Hematopoietic multipotent progenitor cell treated with erythropoietin and hydrocortisone succinate and interleukin-3 and kit ligand, for 6 days (in vitro differentiated cells): Measurements from ENCODE around the gene ADAM23.

Source experiments
- DNase-seq: peaks from one replicate; pipeline ENCODE4 v3.0.0-alpha.2; 2015

ADAM23 gene

GRCh38 chr2:206511283-206511682, 68.0 kb downstream of the ADAM23 start:
- DNase-seq = no peak

DNA sequence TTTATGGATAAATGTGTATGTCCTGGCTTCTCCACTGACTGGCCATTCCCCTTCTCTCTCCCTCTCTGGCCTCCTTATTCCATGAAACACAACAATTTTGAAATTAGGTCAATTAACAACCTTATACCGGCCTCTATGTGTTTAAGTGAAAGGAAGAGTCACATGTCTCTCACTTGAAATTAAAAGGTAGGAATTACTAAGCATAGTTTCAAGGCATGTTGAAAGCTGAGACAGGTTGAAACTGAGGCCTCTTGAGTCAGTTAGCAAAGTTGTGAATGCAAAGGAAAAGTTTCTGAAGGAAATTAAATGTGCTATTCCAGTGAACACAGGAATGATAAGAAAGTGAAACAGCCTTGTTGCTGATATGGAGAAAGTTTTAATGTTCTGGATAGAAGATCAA, 69.7 kb downstream of the ADAM23 start:
- DNase-seq = no peak

GRCh38 chr2:206515580-206515979, 72.2 kb downstream of the ADAM23 start:
- DNase-seq = no peak

GRCh38 chr2:206518997-206519396, 75.7 kb downstream of the ADAM23 start:
- no peak for DNase-seq

DNA sequence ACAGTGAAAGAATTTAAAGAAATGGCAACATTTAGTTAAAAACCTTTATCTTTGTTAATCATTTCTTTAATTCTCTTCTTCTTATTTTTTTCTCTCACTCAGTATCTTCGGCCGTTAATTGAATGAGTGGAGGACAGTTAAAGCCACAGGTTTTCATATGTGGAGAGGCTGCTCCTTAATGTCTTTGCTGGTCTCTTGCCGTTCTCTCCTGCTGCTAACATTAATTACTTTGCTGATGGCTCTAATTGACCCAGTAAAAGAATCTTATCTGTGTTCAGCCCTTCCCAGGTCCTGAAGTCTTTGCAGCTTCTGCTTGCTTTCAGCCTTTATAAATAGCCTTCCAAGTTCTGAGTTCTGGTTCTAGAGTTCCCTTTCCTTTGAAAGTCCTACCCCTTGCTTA, 77.1 kb downstream of the ADAM23 start:
- DNase-seq = no peak

DNA sequence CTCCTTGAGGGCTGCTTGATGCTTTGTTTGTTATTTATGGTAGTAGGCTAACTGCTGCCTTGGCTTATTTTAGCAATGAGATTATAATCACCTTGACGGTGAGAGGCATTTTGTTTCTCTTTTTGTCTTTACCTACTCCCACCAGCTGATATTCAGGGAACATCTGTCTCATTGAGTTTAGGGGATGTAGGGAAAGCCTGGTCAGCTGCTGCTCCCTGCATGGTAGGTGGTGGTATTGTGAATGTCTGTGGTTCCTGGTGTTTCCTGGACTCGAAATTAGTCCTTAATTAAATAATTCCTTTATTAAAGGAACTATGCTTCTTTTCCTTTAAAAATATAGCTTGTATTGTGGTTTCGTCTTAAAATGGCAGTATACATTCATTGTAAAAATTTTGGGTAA, 77.8 kb downstream of the ADAM23 start:
- no peak for DNase-seq

DNA sequence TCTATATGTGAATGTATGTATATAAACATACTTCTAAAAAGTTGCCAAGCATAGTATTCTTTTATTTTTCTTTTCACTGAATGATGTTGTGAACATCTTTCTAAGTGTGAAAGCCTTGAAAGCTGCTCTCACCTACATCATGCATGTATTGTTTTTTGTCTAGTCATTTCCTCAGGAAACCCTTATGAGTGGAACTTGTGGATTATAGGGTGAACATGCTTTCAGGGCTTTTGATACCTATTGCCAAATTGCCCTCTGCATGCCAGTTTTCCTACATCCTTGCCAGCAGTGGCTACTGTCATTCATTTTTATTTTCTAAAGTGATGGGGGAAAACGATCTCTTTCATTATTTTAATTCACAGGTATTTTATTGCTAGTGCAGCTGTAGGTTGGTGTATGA, 78.3 kb downstream of the ADAM23 start:
- peak; percentile 5 for DNase-seq

- DNase-seq = no peak
Measured at GRCh38 chr2:206526416-206526815, 83.1 kb downstream of the ADAM23 start.

GRCh38 chr2:206527153-206527552, 83.8 kb downstream of the ADAM23 start:
- DNase-seq = no peak

- no peak for DNase-seq
Measured at GRCh38 chr2:206530727-206531126, 87.4 kb downstream of the ADAM23 start.

DNA sequence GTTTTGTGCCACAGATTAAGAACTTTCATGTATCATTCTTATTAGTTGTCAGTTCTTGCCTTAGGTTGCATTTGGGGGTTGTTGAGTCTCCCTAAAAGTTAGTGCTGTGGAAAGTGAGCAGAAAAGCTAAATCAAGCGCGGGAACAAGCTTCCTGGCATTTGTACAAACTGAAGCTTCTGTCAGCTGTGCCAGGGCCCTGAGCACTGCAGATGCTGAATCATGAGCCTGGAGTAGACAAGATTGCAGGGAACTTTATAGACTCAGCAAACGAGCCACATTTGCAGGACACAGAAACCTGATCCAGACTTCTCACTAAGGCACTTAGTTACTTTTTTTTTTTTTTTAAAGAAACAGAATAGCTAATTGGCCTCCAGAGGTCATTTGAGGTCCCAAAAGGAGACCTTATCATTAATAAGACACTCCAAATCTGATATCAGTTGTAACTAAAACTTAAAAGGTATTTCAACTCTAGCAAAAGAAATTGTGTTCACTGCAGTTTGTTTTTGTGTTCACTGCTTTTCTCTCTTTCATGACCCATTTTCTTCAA, 88.7 kb downstream of the ADAM23 start:
- no peak for DNase-seq

- no peak for DNase-seq
Measured at GRCh38 chr2:206533977-206534376, 90.6 kb downstream of the ADAM23 start.

DNA sequence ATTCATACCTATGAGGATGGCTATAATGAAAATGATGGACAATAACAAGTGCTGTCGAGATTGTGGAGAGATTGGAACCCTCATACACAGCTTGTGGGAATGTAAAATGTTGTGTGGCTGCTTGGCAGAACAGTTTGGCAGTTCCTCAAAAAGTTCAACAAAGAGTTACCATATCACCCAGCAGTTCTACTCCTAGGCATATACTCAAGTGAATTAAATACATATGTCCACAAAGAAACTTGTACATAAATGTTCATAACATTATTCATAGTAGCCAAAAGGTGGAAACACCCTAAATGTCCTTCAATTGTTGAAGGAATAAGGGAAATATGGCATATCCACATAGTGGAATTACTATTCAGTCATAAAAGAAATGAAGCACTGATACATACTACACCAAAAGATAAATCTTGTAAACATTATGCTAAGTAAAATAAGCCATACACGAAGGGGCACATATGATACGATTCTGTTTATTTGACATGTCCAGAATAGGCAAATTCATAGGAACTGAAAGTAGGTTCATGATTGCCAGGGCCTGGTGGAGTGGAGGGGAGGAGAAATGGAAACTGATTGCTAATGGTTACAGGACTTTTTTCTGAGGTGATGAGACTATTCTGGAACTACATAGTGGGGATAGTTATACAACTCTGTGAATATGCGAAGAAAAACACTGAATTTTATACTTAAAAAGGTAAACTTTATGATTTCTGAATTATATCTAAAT, 92.1 kb downstream of the ADAM23 start:
- no peak for DNase-seq

DNA sequence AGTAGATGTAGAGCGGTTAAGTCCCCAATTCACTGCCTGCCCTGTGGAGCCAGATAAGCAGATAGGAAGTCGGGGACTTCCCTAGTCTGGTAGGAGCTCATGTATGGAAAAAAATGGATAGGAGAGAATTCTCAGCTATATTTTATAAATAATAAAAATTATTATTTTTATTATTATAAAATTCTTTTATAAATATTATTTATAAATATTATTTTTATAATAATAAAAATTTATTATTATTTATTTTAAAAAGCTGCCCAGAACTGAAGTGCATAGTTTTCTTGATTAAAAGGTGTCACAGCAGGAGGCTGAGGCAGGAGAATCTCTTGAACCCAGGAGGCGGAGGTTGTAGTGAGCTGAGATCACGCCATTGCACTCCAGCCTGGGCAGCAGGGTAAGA, 97.4 kb downstream of the ADAM23 start:
- no peak for DNase-seq

DNA sequence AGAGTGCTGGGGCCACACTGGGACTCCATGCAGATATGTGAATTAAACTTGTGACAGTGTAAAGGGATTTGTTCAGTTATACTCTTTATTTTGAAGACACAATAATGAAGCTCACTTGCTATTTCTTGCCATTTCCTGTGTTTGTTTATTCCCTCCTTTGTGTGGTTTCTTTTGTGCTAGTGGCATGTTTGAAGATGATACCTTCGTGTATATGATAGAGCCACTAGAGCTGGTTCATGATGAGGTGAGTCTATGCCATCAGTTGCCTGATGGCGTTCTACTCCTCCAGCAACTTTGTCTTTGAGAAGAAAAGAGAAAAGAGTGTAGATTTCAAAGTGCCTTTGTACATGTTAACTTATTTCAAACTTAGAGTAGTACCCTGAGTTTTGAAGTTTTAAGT, 99.7 kb downstream of the ADAM23 start:
- no peak for DNase-seq

DNA sequence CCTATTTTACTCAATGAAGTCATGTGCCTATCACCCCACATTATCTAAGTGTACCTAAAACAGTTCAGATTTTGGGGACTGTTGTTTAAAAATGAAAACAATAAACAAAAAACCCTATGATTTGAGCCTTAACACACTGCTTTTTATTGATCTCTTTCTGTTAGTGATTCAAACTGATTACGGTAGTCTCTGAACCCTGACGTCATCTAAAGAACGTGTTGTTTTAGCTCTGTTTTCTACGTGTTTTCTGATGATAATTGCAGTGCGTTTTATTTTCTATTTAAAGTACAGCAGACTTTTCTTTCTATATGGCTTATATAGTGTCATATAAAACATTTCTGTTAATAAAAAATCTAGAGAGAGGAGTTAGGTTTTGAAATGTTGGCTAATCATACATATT, 105.1 kb downstream of the ADAM23 start:
- DNase-seq = no peak

- no peak for DNase-seq
Measured at GRCh38 chr2:206555721-206556120, 112.4 kb downstream of the ADAM23 start.

GRCh38 chr2:206556357-206556949, 113.1 kb downstream of the ADAM23 start:
- peak; percentile 72 for DNase-seq

GRCh38 chr2:206557321-206557720, 114.0 kb downstream of the ADAM23 start:
- DNase-seq = no peak

- DNase-seq = peak; percentile 4
Measured at GRCh38 chr2:206558492-206558891, 115.2 kb downstream of the ADAM23 start.

DNA sequence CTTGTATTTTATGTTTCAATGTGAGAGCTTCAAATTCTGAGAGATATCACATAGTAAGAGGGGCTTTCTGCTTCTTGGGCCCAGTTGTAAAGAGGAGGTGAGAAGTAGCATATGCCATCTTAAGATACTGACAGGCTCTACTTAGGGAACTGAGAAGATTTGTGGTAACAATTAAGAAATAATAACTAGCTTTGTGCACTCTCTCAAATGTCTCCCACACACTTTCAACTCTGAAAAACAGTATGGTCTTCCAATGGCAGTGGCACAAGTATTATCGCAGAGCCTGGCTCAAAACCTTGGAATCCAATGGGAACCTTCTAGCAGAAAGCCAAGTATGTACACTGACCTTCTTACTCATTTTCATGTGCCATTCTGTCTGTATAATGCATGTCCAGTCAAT, 118.6 kb downstream of the ADAM23 start:
- no peak for DNase-seq

DNA sequence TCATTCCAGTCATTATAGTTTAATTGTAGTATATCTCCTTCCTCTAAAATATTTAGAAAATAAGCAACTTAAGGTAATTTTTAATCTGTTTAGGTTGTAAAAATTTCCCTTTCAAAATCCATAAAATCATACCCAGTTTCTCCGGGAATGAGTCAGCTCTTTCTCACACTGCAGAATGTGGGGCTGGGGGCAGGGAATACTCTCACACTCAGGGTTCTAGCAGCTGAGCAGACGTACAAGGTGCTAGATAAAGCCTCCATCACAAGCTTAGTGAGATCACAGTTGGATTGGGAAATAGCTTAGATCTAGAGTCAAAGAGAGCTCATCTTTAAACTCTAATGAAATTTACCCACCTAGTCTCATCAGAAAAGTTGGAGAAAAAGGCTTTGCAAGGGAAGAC, 119.0 kb downstream of the ADAM23 start:
- no peak for DNase-seq

DNA sequence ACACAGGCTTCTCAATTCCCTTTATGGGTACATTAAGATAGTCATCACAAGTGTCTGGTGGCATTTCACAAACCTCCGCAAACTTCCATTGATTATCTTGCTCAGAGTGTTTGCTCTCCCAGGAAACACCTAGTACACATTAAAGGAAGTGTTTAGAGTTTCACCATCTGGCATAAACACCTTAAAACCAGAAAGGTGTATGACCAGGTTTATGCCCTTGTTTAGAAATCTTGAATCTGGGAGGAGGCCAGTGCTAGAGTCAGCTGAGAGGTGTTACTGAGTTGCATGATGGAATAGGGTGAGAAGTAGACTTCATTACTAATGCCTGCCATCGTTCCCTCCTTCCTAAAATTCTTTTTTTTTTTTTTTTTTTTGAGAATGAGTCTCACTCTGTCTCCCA, 120.0 kb downstream of the ADAM23 start:
- no peak for DNase-seq

GRCh38 chr2:206565666-206566065, 122.3 kb downstream of the ADAM23 start:
- DNase-seq = no peak

DNA sequence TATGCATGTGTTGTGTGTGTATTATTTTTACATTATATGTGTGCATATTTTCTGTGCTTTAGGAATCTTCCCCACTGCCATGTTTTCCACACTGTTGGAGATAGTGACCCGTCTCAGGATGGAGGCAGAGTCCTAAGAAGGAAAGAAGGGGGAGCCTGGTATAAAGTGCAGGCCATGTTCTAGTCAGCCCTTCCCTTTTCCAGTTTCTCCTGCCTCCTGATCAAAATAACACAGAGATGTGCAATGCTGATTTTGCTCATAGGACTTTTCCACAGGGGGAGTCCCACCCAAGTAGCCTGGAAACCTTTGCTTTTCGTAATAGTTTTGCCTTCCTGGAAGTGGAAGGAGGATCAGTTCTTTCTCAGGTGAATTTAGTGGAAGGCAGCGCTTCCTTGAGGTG, 126.1 kb downstream of the ADAM23 start:
- no peak for DNase-seq
